LNCAP (cell line): Measurements from ENCODE around the gene RCAN2.

Experiments
- TF ChIP-seq, protein P1 (sequence below): fragments of 450-650 bp; IDR thresholded peaks from 2 replicates; pipeline ENCODE4 v1.5.1; 2017; ENCODE audit warnings: mild to moderate bottlenecking

RCAN2 gene

GRCh38 chr6:46254946-46255345 is 236.3 kb downstream of the RCAN2 start:
- TF ChIP-seq, protein P1, sequence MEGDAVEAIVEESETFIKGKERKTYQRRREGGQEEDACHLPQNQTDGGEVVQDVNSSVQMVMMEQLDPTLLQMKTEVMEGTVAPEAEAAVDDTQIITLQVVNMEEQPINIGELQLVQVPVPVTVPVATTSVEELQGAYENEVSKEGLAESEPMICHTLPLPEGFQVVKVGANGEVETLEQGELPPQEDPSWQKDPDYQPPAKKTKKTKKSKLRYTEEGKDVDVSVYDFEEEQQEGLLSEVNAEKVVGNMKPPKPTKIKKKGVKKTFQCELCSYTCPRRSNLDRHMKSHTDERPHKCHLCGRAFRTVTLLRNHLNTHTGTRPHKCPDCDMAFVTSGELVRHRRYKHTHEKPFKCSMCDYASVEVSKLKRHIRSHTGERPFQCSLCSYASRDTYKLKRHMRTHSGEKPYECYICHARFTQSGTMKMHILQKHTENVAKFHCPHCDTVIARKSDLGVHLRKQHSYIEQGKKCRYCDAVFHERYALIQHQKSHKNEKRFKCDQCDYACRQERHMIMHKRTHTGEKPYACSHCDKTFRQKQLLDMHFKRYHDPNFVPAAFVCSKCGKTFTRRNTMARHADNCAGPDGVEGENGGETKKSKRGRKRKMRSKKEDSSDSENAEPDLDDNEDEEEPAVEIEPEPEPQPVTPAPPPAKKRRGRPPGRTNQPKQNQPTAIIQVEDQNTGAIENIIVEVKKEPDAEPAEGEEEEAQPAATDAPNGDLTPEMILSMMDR, result no peak

- TF ChIP-seq, protein P1, result no peak
These were observed 236.9 kb downstream of the RCAN2 start for GRCh38 chr6:46254331-46254730.

GRCh38 chr6:46251583-46252339 is 239.5 kb downstream of the RCAN2 start:
- TF ChIP-seq, protein P1, result no peak

- TF ChIP-seq, protein P1, result no peak
These were observed 243.1 kb downstream of the RCAN2 start for GRCh38 chr6:46248143-46248542.

DNA sequence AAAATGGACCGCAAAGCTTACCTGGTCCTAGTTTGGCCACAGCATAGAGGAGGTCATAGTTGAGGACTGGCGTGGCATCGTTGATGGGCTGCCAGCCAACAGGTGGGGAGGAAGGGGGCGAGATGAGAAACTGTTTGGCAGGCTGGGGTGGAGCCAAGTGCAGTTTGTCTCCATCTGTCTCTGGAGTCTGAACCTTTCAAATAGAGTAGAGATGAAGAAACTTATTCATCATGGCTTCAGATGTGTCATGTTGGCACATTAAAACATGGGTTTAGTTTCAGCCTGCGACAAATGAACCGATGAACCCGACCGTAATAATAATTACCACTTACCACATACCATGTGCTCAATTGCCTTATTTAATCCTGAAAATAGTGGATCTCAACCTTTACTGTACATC is 244.5 kb downstream of the RCAN2 start:
- TF ChIP-seq, protein P1, result no peak

- TF ChIP-seq, protein P1, result no peak
These were observed 245.2 kb downstream of the RCAN2 start for GRCh38 chr6:46246081-46246480.

DNA sequence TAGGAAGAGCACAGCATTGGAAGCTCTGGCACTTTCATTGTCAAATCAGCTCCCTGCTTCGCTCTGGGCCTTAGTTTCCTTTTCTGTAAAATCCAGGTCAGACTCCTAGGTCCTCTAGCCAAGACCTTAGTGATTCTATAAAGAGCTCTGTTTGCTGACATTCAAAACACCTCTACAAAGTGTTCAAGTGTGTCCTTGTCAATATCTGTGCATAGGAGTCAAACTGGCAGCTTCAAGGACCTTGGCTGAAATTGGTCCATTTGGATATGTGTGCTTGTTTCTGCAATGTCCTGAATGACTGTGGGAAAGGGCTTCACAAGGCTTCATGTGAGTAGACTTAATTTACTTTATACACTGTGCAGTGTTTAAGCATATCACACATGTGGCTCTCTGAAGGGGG is 246.6 kb downstream of the RCAN2 start:
- TF ChIP-seq, protein P1, result no peak

GRCh38 chr6:46243754-46244153 is 247.5 kb downstream of the RCAN2 start:
- TF ChIP-seq, protein P1, result no peak
